A549 (cell line): ENCODE measurements around the gene ZNF322. TPM values are rescaled to one million over a fixed set of nuclear protein-coding genes. Genes with fewer than 3 reads are reported as not detected.

Experiments
- ATAC-seq, 2 experiments: fragments of 200-7000 bp in 1 of 2; fragments of >200 bp in 1 of 2; cut with Nextera tagmentation in 1 of 2; cut with Tn5 transposase in 1 of 2; 3 replicates each; pipeline versions ENCODE4 v1.8.0 to v1.9.1; 2018 to 2020; ENCODE audit warnings: mild to moderate bottlenecking in 1 of 2, moderate library complexity in 1 of 2
- CTCF ChIA-PET: fragments of 300-600 bp; sonication (Branson Sonifier 250); formaldehyde crosslinking; extraction: SDS; loops from one replicate; lab custom pipeline; 2021; ENCODE audit warnings: antibody characterized with exemption, inconsistent platforms; lab: Yijun Ruan, JAX
- POLR2A ChIA-PET: fragments of 350-600 bp; formaldehyde crosslinking; extraction: SDS; loops from one replicate; lab custom pipeline; 2021; ENCODE audit warnings: antibody characterized with exemption, inconsistent platforms; lab: Yijun Ruan, JAX
- DNase-seq, 2 experiments: peaks; one replicate each; pipeline versions ENCODE4 v3.0.0 to v3.0.0-alpha.2; 2011 to 2016; ENCODE audit warnings: low read depth in 1 of 2, low spot score in 1 of 2
- FAIRE-seq: peaks from 2 replicates; lab custom pipeline; 2011; peaks lifted over from hg19 to GRCh38; lab: Jason Lieb, UNC
- H3K27ac ChIP-seq, 2 experiments: fragments of >200 bp; sonication (Bioruptor Twin); formaldehyde crosslinking; 3 replicates each; pipeline ENCODE4 v1.5.1; 2016 to 2017
- H3K4me1 ChIP-seq: fragments of >200 bp; sonication (Bioruptor Twin); formaldehyde crosslinking; 3 replicates; pipeline ENCODE4 v1.6.1; 2016
- H3K4me2 ChIP-seq: fragments of >200 bp; sonication (Bioruptor Twin); formaldehyde crosslinking; 3 replicates; pipeline ENCODE4 v1.6.1; 2016
- H3K4me3 ChIP-seq: fragments of >200 bp; sonication (Bioruptor Twin); formaldehyde crosslinking; 3 replicates; pipeline ENCODE4 v1.5.1; 2016
- H3K9me3 ChIP-seq: fragments of >200 bp; sonication (Bioruptor Twin); formaldehyde crosslinking; 3 replicates; pipeline ENCODE4 v1.6.1; 2016
- CEBPB ChIP-seq, 2 experiments: fragments of >200 bp in 1 of 2; sonication (Bioruptor Twin) in 1 of 2; formaldehyde crosslinking in 1 of 2; IDR thresholded peaks; 2 replicates each; pipeline ENCODE4 v1.6.1; 2012 to 2016
- CHD2 ChIP-seq: fragments of 150-350 bp; IDR thresholded peaks from 2 replicates; pipeline ENCODE4 v1.6.1; 2014; ENCODE audit warnings: low read length; ENCODE audit not compliant: partially characterized antibody
- CHD4 ChIP-seq: fragments of 200-600 bp; sonication (generic); IDR thresholded peaks from 2 replicates; pipeline ENCODE4 v1.6.1; 2016; ENCODE audit warnings: antibody characterized with exemption, mild to moderate bottlenecking, borderline replicate concordance
- FOXS1 ChIP-seq: fragments of 250-450 bp; sonication (Bioruptor Pico); IDR thresholded peaks from 2 replicates; pipeline ENCODE4 v1.5.0; 2020; ENCODE audit warnings: mild to moderate bottlenecking, moderate library complexity
- GATA3 ChIP-seq: IDR thresholded peaks from 2 replicates; pipeline ENCODE4 v1.6.1; 2012; ENCODE audit warnings: borderline replicate concordance
- HOXB13 ChIP-seq: fragments of 250-450 bp; sonication (Bioruptor Pico); IDR thresholded peaks from 2 replicates; pipeline ENCODE4 v1.5.0; 2020; ENCODE audit warnings: low read depth, mild to moderate bottlenecking, moderate library complexity
- JUNB ChIP-seq: fragments of >200 bp; sonication (Bioruptor Twin); formaldehyde crosslinking; IDR thresholded peaks from 2 replicates; pipeline ENCODE4 v1.6.1; 2016
- MAFK ChIP-seq: fragments of 450-650 bp; IDR thresholded peaks from 2 replicates; pipeline ENCODE4 v1.6.1; 2014; ENCODE audit not compliant: partially characterized antibody
- MAX ChIP-seq: IDR thresholded peaks from 2 replicates; pipeline ENCODE4 v1.6.1; 2012
- NPAS2 ChIP-seq: fragments of 250-450 bp; sonication (Bioruptor Pico); IDR thresholded peaks from 2 replicates; pipeline ENCODE4 v1.8.0; 2022; ENCODE audit warnings: mild to moderate bottlenecking, moderate library complexity, borderline replicate concordance
- POLR2AphosphoS2 ChIP-seq: conservative IDR thresholded peaks from 2 replicates; pipeline ENCODE4 v1.6.1; 2012; ENCODE audit warnings: low read length, improper control_type of control experiment, inconsistent platforms
- RARB ChIP-seq: fragments of 250-450 bp; sonication (Bioruptor Pico); IDR thresholded peaks from 2 replicates; pipeline ENCODE4 v1.8.0; 2021; ENCODE audit warnings: mild to moderate bottlenecking, moderate library complexity
- RNF2 ChIP-seq: fragments of 200-600 bp; sonication (generic); IDR thresholded peaks from 2 replicates; pipeline ENCODE4 v1.6.1; 2016; ENCODE audit warnings: low read depth, mild to moderate bottlenecking, antibody characterized with exemption, moderate library complexity, borderline replicate concordance
- TP53 ChIP-seq: fragments of 250-450 bp; sonication (Bioruptor Pico); IDR thresholded peaks from 2 replicates; pipeline ENCODE4 v1.5.0; 2021; ENCODE audit warnings: mild to moderate bottlenecking, moderate library complexity
- ZFP36 ChIP-seq: fragments of 450-650 bp; IDR thresholded peaks from 2 replicates; pipeline ENCODE4 v1.6.1; 2014; ENCODE audit warnings: borderline replicate concordance; ENCODE audit not compliant: partially characterized antibody
- WGBS: methylation state at CpG from one replicate; pipeline ENCODE4 v1.1.6; 2017; ENCODE audit errors: missing lambda C conversion rate; 5-methylcytosine and 5-hydroxymethylcytosine counted together
- polyA plus RNA-seq, 4 experiments: library from polyadenylated mRNA; depleted of rRNA in 3 of 4; stranded (reverse); fragments of >200 nt; fragmentation: RNase III in 1 of 4; extraction: RNeasy Plus Mini Kit Qiagen cat#74134 plus additional on column Dnase treatment in 1 of 4; gene quantifications; 2 replicates in 3 of 4; 3 replicates in 1 of 4; pipeline ENCODE4 v1.2.3, GENCODE V29; 2011 to 2017
- TF ChIP-seq, protein P1 (sequence below): IDR thresholded peaks from 2 replicates; pipeline ENCODE4 v1.6.1; 2012
- TF ChIP-seq, protein P2 (sequence below): fragments of 450-650 bp; IDR thresholded peaks from 2 replicates; pipeline ENCODE4 v1.6.1; 2014; ENCODE audit warnings: antibody characterized with exemption
- TF ChIP-seq, protein P3 (sequence below): fragments of >200 bp; sonication (Bioruptor Twin); formaldehyde crosslinking; IDR thresholded peaks from 2 replicates; pipeline ENCODE4 v1.6.1; 2016

ZNF322 gene
- polyA plus RNA-seq, 2 of the 4 experiments (the other 2 are of a cell fraction) = 6.0 to 14.5 TPM

DNA sequence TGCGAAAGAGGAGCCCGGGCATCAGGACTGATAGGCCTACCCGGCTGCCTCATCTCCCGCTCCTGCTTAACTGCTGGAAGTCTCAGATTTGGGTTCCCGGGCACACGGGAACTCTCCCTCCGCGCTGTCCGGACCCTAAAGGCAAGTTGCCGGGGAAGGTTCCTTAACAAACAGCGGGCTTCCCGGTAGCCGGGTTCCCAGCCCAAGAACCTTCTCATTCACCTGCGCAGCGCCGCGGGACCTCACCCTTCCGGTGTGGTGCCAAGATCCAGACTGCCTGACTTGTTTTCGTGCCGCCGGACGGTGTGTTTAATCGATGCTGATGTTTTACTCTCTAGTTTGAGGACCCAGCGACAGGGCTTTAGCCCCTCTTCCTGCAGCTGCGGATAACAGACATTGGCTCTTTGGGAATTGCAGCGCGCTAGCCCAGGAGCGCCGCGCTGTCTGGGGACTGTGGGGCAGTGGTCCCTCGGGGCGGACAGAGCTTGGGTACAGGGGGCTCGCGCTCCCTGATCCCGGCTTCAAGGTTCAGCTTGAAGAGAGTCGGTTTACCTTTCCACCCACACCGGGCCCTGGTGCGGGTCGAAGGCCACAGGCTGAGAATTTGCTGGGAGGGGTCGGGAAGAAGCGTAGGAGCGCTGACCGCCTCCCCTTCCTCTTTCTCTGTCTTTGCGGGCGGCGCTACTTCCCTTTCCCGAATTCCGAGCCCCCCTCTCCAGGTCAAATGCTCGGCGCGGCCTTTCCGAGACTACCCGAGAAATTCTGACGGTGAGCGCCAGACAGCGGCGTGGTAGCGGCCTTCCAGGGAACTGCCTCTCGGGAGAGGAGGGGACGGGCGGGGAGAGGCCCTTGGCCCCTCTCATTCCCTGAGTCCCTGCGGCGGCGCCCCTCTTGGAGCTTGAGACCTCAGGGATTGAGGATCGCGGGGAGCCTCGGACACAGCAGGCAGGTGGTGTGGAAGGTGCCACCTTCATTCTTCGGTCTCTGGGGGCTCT is 45.6 kb downstream of the ZNF322 start (continued):
- no peak for TF ChIP-seq JUNB

DNA sequence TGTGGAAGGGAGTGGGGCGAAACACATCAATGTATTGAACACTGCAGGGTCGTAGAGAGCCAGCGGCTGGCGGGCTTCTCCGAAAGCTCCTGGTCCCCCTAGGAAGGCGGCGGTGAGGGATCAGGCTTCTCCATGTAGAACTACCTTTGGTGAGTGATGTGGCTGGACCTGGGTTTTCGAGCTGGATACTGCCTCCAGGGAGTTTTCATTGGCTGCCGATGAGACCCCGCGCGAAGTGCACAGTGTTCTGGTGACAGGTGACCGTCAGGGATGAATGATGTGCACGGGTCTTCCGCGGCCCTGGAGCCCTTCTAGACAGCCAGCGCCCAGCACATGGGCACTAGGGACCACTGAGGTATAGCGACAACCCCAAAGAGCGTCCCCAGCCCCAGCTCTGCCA is 46.3 kb downstream of the ZNF322 start:
- POLR2A ChIA-PET = no interaction called here
- DNase-seq = no peak
- CTCF ChIA-PET = no interaction called here
- no peak overlapping the region for H3K27ac ChIP-seq
- H3K9me3 ChIP-seq = peaks cover 9% of the 10 kb centered on the region; the same call in 1 of the 3 replicates
- H3K4me2 ChIP-seq = no peak overlapping the region
- TF ChIP-seq MAFK (no peak), RNF2 (no peak), FOXS1 (CRISPR knock-in tag) (no peak), CEBPB (IDR thresholded peaks at IDR 0.05) (no peak)
- ATAC-seq = no peak
- no peak overlapping the region for H3K4me3 ChIP-seq
- 86% methylated on average over 18 of the region's 19 CpGs for WGBS
- FAIRE-seq = no peak
- H3K4me1 ChIP-seq = no peaks in the 10 kb centered on the region

- FAIRE-seq = no peak
- no peak for DNase-seq
- no peaks in the 10 kb centered on the region for H3K4me1 ChIP-seq
- H3K9me3 ChIP-seq = peaks cover 4% of the 10 kb centered on the region; the same call in 1 of the 3 replicates
- ChIA-PET POLR2A (no interaction called here), CTCF (no interaction called here)
- H3K4me2 ChIP-seq = no peak overlapping the region
- WGBS = 50% methylated on average over 1 of the region's 1 CpG
- H3K27ac ChIP-seq = no peak overlapping the region
- no peak for ATAC-seq
- TF ChIP-seq RNF2 (no peak), TP53 (CRISPR knock-in tag) (no peak)
- TF ChIP-seq, protein P1, sequence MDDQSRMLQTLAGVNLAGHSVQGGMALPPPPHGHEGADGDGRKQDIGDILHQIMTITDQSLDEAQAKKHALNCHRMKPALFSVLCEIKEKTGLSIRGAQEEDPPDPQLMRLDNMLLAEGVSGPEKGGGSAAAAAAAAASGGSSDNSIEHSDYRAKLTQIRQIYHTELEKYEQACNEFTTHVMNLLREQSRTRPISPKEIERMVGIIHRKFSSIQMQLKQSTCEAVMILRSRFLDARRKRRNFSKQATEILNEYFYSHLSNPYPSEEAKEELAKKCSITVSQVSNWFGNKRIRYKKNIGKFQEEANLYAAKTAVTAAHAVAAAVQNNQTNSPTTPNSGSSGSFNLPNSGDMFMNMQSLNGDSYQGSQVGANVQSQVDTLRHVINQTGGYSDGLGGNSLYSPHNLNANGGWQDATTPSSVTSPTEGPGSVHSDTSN = no peak
- no peak overlapping the region for H3K4me3 ChIP-seq
Observed at GRCh38 chr6:26611599-26611998, 47.9 kb downstream of the ZNF322 start.

GRCh38 chr6:26609463-26609862 is 50.1 kb downstream of the ZNF322 start:
- no peak for TF ChIP-seq CHD2
- no peak for TF ChIP-seq MAX
- no peak for TF ChIP-seq JUNB
- TF ChIP-seq POLR2AphosphoS2 = no peak
- no peak for TF ChIP-seq CHD4
- no peak for TF ChIP-seq NPAS2 (CRISPR knock-in tag)
- no peak for TF ChIP-seq GATA3
- no peak for TF ChIP-seq RARB (CRISPR knock-in tag)
- TF ChIP-seq HOXB13 = no peak
- no peak for TF ChIP-seq ZFP36
- TF ChIP-seq, protein P2, sequence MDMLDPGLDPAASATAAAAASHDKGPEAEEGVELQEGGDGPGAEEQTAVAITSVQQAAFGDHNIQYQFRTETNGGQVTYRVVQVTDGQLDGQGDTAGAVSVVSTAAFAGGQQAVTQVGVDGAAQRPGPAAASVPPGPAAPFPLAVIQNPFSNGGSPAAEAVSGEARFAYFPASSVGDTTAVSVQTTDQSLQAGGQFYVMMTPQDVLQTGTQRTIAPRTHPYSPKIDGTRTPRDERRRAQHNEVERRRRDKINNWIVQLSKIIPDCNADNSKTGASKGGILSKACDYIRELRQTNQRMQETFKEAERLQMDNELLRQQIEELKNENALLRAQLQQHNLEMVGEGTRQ = no peak
- TF ChIP-seq, protein P3, sequence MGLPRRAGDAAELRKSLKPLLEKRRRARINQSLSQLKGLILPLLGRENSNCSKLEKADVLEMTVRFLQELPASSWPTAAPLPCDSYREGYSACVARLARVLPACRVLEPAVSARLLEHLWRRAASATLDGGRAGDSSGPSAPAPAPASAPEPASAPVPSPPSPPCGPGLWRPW = no peak
- Histone ChIP-seq H3K27ac (no peak overlapping the region), H3K4me3 (no peak overlapping the region), H3K4me1 (no peaks in the 10 kb centered on the region), H3K4me2 (no peak overlapping the region), H3K9me3 (no peaks in the 10 kb centered on the region)
- POLR2A ChIA-PET = no interaction called here
- FAIRE-seq (no peak), ATAC-seq (no peak), DNase-seq (no peak)
- WGBS = 42% methylated on average over 3 of the region's 3 CpGs
- CTCF ChIA-PET = interaction anchor here (0.7 to 1.2 kb wide), 2 partner anchors 353 to 470 kb away, joined by 3 read pairs; no protein-coding TSS in a partner anchor
